DOHH2 (cell line): ENCODE data around the gene CRELD2.

ENCODE experiments used
- EZH2phosphoT487 ChIP-seq: fragments of 200-600 bp; sonication (generic); IDR thresholded peaks from 2 replicates; pipeline ENCODE4 v1.6.1; 2017; ENCODE audit warnings: borderline replicate concordance, mild to moderate bottlenecking, antibody characterized with exemption, low read length, moderate library complexity, mixed read lengths
- TF ChIP-seq, protein P1 (sequence below): fragments of 200-600 bp; sonication (generic); IDR thresholded peaks from one replicate; pipeline ENCODE4 v1.5.1; 2014; ENCODE audit warnings: antibody characterized with exemption, mild to moderate bottlenecking, low read depth, low read length; ENCODE audit not compliant: poor library complexity, severe bottlenecking

- TF ChIP-seq, protein P1, sequence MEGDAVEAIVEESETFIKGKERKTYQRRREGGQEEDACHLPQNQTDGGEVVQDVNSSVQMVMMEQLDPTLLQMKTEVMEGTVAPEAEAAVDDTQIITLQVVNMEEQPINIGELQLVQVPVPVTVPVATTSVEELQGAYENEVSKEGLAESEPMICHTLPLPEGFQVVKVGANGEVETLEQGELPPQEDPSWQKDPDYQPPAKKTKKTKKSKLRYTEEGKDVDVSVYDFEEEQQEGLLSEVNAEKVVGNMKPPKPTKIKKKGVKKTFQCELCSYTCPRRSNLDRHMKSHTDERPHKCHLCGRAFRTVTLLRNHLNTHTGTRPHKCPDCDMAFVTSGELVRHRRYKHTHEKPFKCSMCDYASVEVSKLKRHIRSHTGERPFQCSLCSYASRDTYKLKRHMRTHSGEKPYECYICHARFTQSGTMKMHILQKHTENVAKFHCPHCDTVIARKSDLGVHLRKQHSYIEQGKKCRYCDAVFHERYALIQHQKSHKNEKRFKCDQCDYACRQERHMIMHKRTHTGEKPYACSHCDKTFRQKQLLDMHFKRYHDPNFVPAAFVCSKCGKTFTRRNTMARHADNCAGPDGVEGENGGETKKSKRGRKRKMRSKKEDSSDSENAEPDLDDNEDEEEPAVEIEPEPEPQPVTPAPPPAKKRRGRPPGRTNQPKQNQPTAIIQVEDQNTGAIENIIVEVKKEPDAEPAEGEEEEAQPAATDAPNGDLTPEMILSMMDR, result no peak
- TF ChIP-seq EZH2phosphoT487, result no peak
These were observed 46.0 kb downstream of the CRELD2 start for GRCh38 chr22:49964136-49965090.
